Astrocyte (in vitro differentiated cells and primary cell): ENCODE measurements around the gene SNRPB2.

Experiments
- EZH2 ChIP-seq: IDR thresholded peaks from 2 replicates; pipeline ENCODE4 v1.6.1; 2012; ENCODE audit warnings: mild to moderate bottlenecking, low read length, inconsistent platforms; ENCODE audit not compliant: insufficient read depth
- TF ChIP-seq, protein P1 (sequence below): IDR thresholded peaks from 2 replicates; pipeline ENCODE4 v1.5.1; 2011; ENCODE audit warnings: low read depth, mild to moderate bottlenecking, inconsistent platforms, low read length, moderate library complexity; ENCODE audit not compliant: insufficient read depth

DNA sequence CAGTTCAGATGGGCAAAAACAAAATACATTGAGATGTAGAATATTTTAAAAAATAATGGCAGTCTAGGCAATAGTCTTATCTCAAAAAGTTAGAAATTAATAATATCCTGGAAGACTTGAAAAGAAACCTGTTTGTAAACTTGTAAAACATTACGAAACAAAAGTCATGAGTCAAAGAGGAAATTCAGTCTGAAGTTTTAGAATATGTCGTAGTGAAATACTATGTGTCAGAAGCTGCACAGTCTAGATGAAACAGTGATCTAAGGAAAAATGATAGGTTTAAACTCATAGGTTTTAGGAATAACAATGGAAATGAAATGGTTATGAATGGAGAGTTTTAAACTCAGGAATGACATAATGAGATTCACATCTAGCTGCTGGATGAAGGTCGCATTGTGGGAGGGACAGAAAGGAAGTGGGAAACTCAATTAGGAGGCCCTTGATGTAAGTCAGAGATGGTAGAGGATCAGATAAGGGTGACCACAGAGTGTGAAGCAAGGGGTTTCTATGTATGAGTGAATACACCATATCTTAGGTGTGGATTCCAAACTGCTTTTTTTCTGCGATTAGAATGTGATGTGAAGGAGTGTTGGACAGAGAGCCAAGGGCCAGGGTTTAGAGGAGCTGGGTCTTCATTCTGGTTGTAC, 2.8 kb downstream of the SNRPB2 start:
- no peak for TF ChIP-seq EZH2
- TF ChIP-seq, protein P1, sequence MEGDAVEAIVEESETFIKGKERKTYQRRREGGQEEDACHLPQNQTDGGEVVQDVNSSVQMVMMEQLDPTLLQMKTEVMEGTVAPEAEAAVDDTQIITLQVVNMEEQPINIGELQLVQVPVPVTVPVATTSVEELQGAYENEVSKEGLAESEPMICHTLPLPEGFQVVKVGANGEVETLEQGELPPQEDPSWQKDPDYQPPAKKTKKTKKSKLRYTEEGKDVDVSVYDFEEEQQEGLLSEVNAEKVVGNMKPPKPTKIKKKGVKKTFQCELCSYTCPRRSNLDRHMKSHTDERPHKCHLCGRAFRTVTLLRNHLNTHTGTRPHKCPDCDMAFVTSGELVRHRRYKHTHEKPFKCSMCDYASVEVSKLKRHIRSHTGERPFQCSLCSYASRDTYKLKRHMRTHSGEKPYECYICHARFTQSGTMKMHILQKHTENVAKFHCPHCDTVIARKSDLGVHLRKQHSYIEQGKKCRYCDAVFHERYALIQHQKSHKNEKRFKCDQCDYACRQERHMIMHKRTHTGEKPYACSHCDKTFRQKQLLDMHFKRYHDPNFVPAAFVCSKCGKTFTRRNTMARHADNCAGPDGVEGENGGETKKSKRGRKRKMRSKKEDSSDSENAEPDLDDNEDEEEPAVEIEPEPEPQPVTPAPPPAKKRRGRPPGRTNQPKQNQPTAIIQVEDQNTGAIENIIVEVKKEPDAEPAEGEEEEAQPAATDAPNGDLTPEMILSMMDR: no peak
